Upper lobe of left lung (tissue), 6 donors: ENCODE data around the gene CLCNKB. TPM values are rescaled to one million over a fixed set of nuclear protein-coding genes. Genes with fewer than 3 reads are reported as not detected.
"Not testable (repeated sequence)": the region's sequence is repeated elsewhere in the genome, so short reads cannot be mapped to it uniquely, and the experiment has no call there.

Source experiments
- ATAC-seq, 2 donors: fragments of 200-7000 bp; cut with Tn5 transposase; one replicate each; pipeline ENCODE4 v1.9.1; 2022; ENCODE audit warnings: mild to moderate bottlenecking in 2 of 2, moderate library complexity in 2 of 2; ENCODE audit not compliant: low FRiP score in 2 of 2
- DNase-seq, 2 donors: peaks; one replicate each; pipeline ENCODE4 v3.0.0-alpha.2; 2019 to 2020
- H3K27ac ChIP-seq, 4 donors: fragments of 200-600 bp; sonication (generic); one replicate each; pipeline ENCODE4 v1.5.1; 2016 to 2019
- H3K27me3 ChIP-seq, 4 donors: fragments of 200-600 bp; sonication (generic); one replicate each; pipeline ENCODE4 v1.5.1; 2017 to 2019
- H3K36me3 ChIP-seq, 4 donors: fragments of 200-600 bp; sonication (generic); one replicate each; pipeline ENCODE4 v1.5.1; 2016 to 2019
- H3K4me1 ChIP-seq, 4 donors: fragments of 200-600 bp; sonication (generic); one replicate each; pipeline ENCODE4 v1.5.1; 2018 to 2019
- H3K4me3 ChIP-seq, 4 donors: fragments of 200-600 bp; sonication (generic); one replicate each; pipeline ENCODE4 v1.5.1; 2017 to 2019; ENCODE audit warnings: mild to moderate bottlenecking in 2 of 4, moderate library complexity in 1 of 4
- H3K9me3 ChIP-seq, 4 donors: fragments of 200-600 bp; sonication (generic); one replicate each; pipeline ENCODE4 v1.5.1; 2018 to 2019
- CTCF ChIP-seq, 6 experiments: fragments of 450-650 bp in 4 of 6; fragments of 200-600 bp in 2 of 6; sonication (generic) in 2 of 6; IDR thresholded peaks; one replicate each; pipeline ENCODE4 v1.5.1; 2016 to 2019; ENCODE audit warnings: antibody characterized with exemption in 6 of 6
- EP300 ChIP-seq, 4 donors: sonication (generic); formaldehyde crosslinking; IDR thresholded peaks; one replicate each; pipeline ENCODE4 v1.5.1; 2017; ENCODE audit warnings: antibody characterized with exemption in 4 of 4, control low read depth in 2 of 4
- POLR2A ChIP-seq, 4 donors: fragments of 450-650 bp; IDR thresholded peaks; one replicate each; pipeline ENCODE4 v1.5.1; 2016 to 2017; ENCODE audit warnings: antibody characterized with exemption in 4 of 4, mild to moderate bottlenecking in 2 of 4
- POLR2AphosphoS5 ChIP-seq, 2 donors: sonication (generic); formaldehyde crosslinking; IDR thresholded peaks; one replicate each; pipeline ENCODE4 v1.5.1; 2017; ENCODE audit warnings: antibody characterized with exemption in 2 of 2
- WGBS, 2 donors: methylation state at CpG; one replicate each; pipeline ENCODE4 v1.1.5; 2017 to 2018; 5-methylcytosine and 5-hydroxymethylcytosine counted together
- total RNA-seq, 6 donors: library from RNA; depleted of rRNA in 4 of 6; stranded (reverse); fragments of >200 nt in 4 of 6; gene quantifications; one replicate each; pipeline versions ENCODE4 v1.1.0 to v1.2.1, GENCODE V29; 2016 to 2021
- donor health status: DM: no; HTN: no; CAD: no; lungs with moderate emphysema.
- donor health status: DM: no; HTN: yes; CAD: no; lungs with severe emphysema.

CLCNKB gene
- total RNA-seq, 6 donors from 2014 or later = 0.46 to 9.4 (median 0.53) TPM; not detected in 2

DNA sequence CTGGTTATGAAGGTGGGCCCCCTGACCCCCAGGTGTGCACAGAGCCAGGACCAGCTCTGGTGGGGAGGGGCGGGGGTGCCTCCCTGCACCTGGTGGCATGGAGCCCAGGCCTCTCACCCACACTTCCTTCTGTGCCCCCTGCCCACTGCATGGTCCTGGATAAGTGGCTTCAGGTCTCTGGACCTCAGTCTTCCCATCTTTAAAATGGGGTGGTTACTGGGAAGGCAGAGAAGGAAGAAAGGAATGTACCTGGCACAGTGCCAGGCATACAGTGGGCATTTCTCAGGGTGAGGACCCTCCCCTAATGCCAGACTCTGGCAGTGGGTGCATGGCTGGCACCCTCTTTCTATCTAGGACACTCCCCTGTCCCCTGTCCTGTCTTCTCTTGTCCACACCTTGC lies 14.3 kb upstream of the CLCNKB start:
- H3K9me3 ChIP-seq = no peaks in the 10 kb centered on the region
- ATAC-seq (no peak), DNase-seq (no peak)
- H3K27me3 ChIP-seq = peaks cover 0 to 8% (median 2%) of the 10 kb centered on the region in 4 donors
- H3K36me3 ChIP-seq = no peaks in the 10 kb centered on the region
- TF ChIP-seq POLR2A (IDR thresholded peaks at IDR 0.05) = no peak
- no peak for TF ChIP-seq EP300 (IDR thresholded peaks at IDR 0.05)
- no peak for TF ChIP-seq CTCF (IDR thresholded peaks at IDR 0.05)
- TF ChIP-seq POLR2AphosphoS5 (IDR thresholded peaks at IDR 0.05) = no peak
- H3K4me3 ChIP-seq = no peak overlapping the region
- WGBS, 2 donors = 71 to 88% methylated on average over 1 of the region's 1 CpG
- peaks cover 8 to 18% (median 13%) of the 10 kb centered on the region in 4 donors for H3K4me1 ChIP-seq
- H3K27ac ChIP-seq = no peak overlapping the region

- no peak for TF ChIP-seq POLR2A (IDR thresholded peaks at IDR 0.05)
- no peak for TF ChIP-seq EP300 (IDR thresholded peaks at IDR 0.05)
- no peak for TF ChIP-seq CTCF (IDR thresholded peaks at IDR 0.05)
- no peak for TF ChIP-seq POLR2AphosphoS5 (IDR thresholded peaks at IDR 0.05)
- H3K4me1 ChIP-seq = peaks cover 8 to 18% (median 13%) of the 10 kb centered on the region in 4 donors
- no peaks in the 10 kb centered on the region for H3K9me3 ChIP-seq
- no peak overlapping the region for H3K27ac ChIP-seq
- H3K36me3 ChIP-seq = no peaks in the 10 kb centered on the region
- H3K27me3 ChIP-seq = peaks cover 0 to 8% (median 2%) of the 10 kb centered on the region in 4 donors
- no peak overlapping the region for H3K4me3 ChIP-seq
- ATAC-seq (no peak), DNase-seq (peak in 1 of 2 donors; percentile 17)
- 87 to 90% methylated on average over 2 to 5 of the region's 8 CpGs for WGBS, 2 donors
Observed at GRCh38 chr1:16031551-16031950, 12.0 kb upstream of the CLCNKB start.

GRCh38 chr1:16032388-16033102 lies 11.0 kb upstream of the CLCNKB start:
- ATAC-seq (peak; percentile 89 to 93), DNase-seq (peak in 1 of 2 donors; percentile 87)
- 54 to 57% methylated on average over 10 to 16 of the region's 18 CpGs for WGBS, 2 donors
- no peaks in the 10 kb centered on the region for H3K27me3 ChIP-seq
- no peaks in the 10 kb centered on the region for H3K9me3 ChIP-seq
- no peak overlapping the region for H3K4me3 ChIP-seq
- H3K36me3 ChIP-seq = no peaks in the 10 kb centered on the region
- no peak overlapping the region for H3K27ac ChIP-seq
- TF ChIP-seq POLR2A (IDR thresholded peaks at IDR 0.05) (no peak), POLR2AphosphoS5 (IDR thresholded peaks at IDR 0.05) (no peak), CTCF (IDR thresholded peaks at IDR 0.05) (peak; percentile 92 to 97 (median 96))
- H3K4me1 ChIP-seq = peaks cover 0 to 9% (median 5%) of the 10 kb centered on the region in 4 donors

- H3K36me3 ChIP-seq, ATAC-seq, H3K4me3 ChIP-seq, DNase-seq, H3K27ac ChIP-seq, H3K27me3 ChIP-seq, H3K9me3 ChIP-seq, H3K4me1 ChIP-seq: not testable (repeated sequence)
- 58% methylated on average over 1 to 7 of the region's 7 CpGs for WGBS, 2 donors
Observed at GRCh38 chr1:16033103-16033632, 10.4 kb upstream of the CLCNKB start.

GRCh38 chr1:16036461-16036860 lies 7.1 kb upstream of the CLCNKB start:
- not testable (repeated sequence) for H3K4me3 ChIP-seq, ATAC-seq, H3K36me3 ChIP-seq, H3K27me3 ChIP-seq, H3K4me1 ChIP-seq, DNase-seq, H3K9me3 ChIP-seq, H3K27ac ChIP-seq
- WGBS, 2 donors = 89% methylated on average over 10 of the region's 11 CpGs; no CpG with 5 or more reads in 1 of the 2 donors

GRCh38 chr1:16038620-16038912 lies 5.0 kb upstream of the CLCNKB start:
- no peaks in the 10 kb centered on the region for H3K4me1 ChIP-seq
- no peak for ATAC-seq
- no peaks in the 10 kb centered on the region for H3K27me3 ChIP-seq
- H3K27ac ChIP-seq = no peak overlapping the region
- WGBS, 2 donors = 84 to 90% methylated on average over 2 to 4 of the region's 4 CpGs
- TF ChIP-seq EP300 (IDR thresholded peaks at IDR 0.05) (no peak), POLR2AphosphoS5 (IDR thresholded peaks at IDR 0.05) (no peak), CTCF (IDR thresholded peaks at IDR 0.05) (no peak), POLR2A (IDR thresholded peaks at IDR 0.05) (no peak)
- no peaks in the 10 kb centered on the region for H3K9me3 ChIP-seq
- no peaks in the 10 kb centered on the region for H3K36me3 ChIP-seq
- DNase-seq = no peak
- H3K4me3 ChIP-seq = no peak overlapping the region

DNA sequence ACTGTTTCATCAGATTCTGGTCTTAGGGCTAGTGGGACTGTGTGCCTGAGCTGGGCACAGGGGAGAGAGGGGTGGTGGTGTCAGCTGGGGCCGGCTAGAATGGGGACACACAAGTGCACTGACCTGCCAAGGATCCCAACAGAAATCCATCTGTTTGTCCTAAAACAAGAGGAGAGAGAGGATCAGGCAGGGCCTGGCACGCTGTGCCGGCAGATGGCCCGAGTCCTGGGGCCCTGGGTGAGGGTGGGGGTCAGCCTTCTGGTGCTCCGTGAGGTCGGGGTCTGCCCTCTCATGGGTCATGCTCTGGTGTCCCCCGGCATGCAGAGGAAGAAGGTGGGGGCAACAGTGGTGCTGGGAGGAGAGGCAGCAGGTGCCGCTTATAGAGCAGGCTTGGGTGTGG lies 3.7 kb upstream of the CLCNKB start:
- 50 to 73% methylated on average over 1 to 8 of the region's 8 CpGs for WGBS, 2 donors
- H3K36me3 ChIP-seq, H3K27me3 ChIP-seq, H3K9me3 ChIP-seq, H3K4me3 ChIP-seq, H3K4me1 ChIP-seq, ATAC-seq, H3K27ac ChIP-seq: not testable (repeated sequence)
- DNase-seq = peak in 1 of 2 donors; percentile 63
